Peyer's patch (tissue), 4 donors: ENCODE measurements around the gene FOXP2.

Experiments
- POLR2A ChIP-seq, 2 donors: fragments of 450-650 bp; IDR thresholded peaks; one replicate each; pipeline ENCODE4 v1.5.1; 2017; ENCODE audit warnings: antibody characterized with exemption in 2 of 2, mild to moderate bottlenecking in 2 of 2, moderate library complexity in 2 of 2
- TF ChIP-seq, protein P1 (sequence below), 6 experiments: fragments of 450-650 bp in 4 of 6; fragments of 200-600 bp in 2 of 6; sonication (generic) in 1 of 6; IDR thresholded peaks; one replicate each; pipeline ENCODE4 v1.5.1; 2017 to 2019; ENCODE audit warnings: antibody characterized with exemption in 6 of 6, mild to moderate bottlenecking in 3 of 6, moderate library complexity in 1 of 6

DNA sequence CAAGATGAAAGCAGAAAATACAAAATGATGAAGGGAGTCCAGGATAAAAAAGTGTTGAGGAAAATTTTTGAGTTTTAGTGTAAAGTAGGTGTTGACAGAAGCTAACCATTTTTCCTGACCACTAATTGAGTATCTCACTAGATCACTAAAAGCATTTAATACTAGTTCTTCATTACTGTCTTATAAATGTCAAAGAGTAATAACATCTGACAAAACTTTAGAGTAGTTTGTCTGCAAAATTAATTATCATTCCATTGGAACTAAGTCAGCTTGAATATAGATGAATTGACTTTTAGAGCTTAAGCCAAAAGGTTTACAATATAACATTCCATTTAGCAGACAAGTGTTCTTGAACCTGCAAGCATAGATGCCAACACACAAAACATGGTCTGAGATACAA is 232.9 kb downstream of the FOXP2 start:
- TF ChIP-seq, protein P1, sequence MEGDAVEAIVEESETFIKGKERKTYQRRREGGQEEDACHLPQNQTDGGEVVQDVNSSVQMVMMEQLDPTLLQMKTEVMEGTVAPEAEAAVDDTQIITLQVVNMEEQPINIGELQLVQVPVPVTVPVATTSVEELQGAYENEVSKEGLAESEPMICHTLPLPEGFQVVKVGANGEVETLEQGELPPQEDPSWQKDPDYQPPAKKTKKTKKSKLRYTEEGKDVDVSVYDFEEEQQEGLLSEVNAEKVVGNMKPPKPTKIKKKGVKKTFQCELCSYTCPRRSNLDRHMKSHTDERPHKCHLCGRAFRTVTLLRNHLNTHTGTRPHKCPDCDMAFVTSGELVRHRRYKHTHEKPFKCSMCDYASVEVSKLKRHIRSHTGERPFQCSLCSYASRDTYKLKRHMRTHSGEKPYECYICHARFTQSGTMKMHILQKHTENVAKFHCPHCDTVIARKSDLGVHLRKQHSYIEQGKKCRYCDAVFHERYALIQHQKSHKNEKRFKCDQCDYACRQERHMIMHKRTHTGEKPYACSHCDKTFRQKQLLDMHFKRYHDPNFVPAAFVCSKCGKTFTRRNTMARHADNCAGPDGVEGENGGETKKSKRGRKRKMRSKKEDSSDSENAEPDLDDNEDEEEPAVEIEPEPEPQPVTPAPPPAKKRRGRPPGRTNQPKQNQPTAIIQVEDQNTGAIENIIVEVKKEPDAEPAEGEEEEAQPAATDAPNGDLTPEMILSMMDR (IDR thresholded peaks at IDR 0.05) = no peak
- TF ChIP-seq POLR2A (IDR thresholded peaks at IDR 0.05) = no peak
